Measurements from ENCODE around the gene ZNF770.

- TF ChIP-seq CTCF (IDR thresholded peaks at IDR 0.05), result no peak
- TF ChIP-seq POLR2A (IDR thresholded peaks at IDR 0.05), result no peak
- TF ChIP-seq POLR2AphosphoS5 (IDR thresholded peaks at IDR 0.05), result no peak
Observed at GRCh38 chr15:34964277-34964676, 23.8 kb downstream of the ZNF770 start.
